GM12878 (cell line): ENCODE data around the gene HSD17B14. TPM values are rescaled to one million over a fixed set of nuclear protein-coding genes. Genes with fewer than 3 reads are reported as not detected.

Experiments used
- ATAC-seq: fragments of 200-7000 bp; cut with Tn5 transposase; 3 replicates; pipeline ENCODE4 v1.9.1; 2020; ENCODE audit warnings: mild to moderate bottlenecking, moderate library complexity
- BruUV-seq: library from RNA; stranded (reverse); fragments of 400-500 nt; replicated peaks from 2 replicates; lab custom pipeline; 2021; lab: Mats Ljungman, UMichigan
- CTCF ChIA-PET: fragments of 300-600 bp; sonication (Branson Sonifier 250); formaldehyde crosslinking; extraction: SDS; loops from one replicate; lab custom pipeline; 2021; ENCODE audit warnings: inconsistent platforms; lab: Yijun Ruan, JAX
- POLR2A ChIA-PET: fragments of 350-600 bp; formaldehyde crosslinking; extraction: SDS; loops from one replicate; lab custom pipeline; 2021; ENCODE audit warnings: inconsistent platforms; lab: Charles Lee
- RAD21 ChIA-PET: fragments of 300-600 bp; sonication (Branson Sonifier 250); formaldehyde crosslinking; loops from one replicate; lab custom pipeline; 2023; ENCODE audit warnings: antibody characterized with exemption; ENCODE audit not compliant: unreplicated experiment; lab: Charles Lee
- SMC1A ChIA-PET: fragments of 300-600 bp; sonication (Branson Sonifier 250); formaldehyde crosslinking; loops from one replicate; lab custom pipeline; 2023; ENCODE audit not compliant: unreplicated experiment, uncharacterized antibody; lab: Charles Lee
- DNase-seq: peaks from one replicate; pipeline ENCODE4 v3.0.0-alpha.2; 2011; ENCODE audit warnings: low read depth, low spot score
- FAIRE-seq: peaks from 3 replicates; lab custom pipeline; 2011; peaks lifted over from hg19 to GRCh38; lab: Jason Lieb, UNC
- H2AFZ ChIP-seq: 2 replicates; pipeline ENCODE4 v1.6.0; 2011; ENCODE audit warnings: low read depth, low read length, control low read depth; ENCODE audit not compliant: control insufficient read depth
- H3K27ac ChIP-seq: 2 replicates; pipeline ENCODE4 v1.5.1; 2011; ENCODE audit warnings: control low read depth; ENCODE audit not compliant: control insufficient read depth, insufficient read depth
- H3K27me3 ChIP-seq, 2 experiments: replicated peaks in 1 of 2; 2 replicates each; pipeline versions ENCODE4 v1.6.0 to v1.6.1; 2011; ENCODE audit warnings: low read length in 1 of 2; ENCODE audit not compliant: control insufficient read depth in 2 of 2, insufficient read depth in 2 of 2
- H3K36me3 ChIP-seq, 2 experiments: 2 replicates each; pipeline ENCODE4 v1.5.1; 2011; ENCODE audit warnings: low read length in 1 of 2; ENCODE audit not compliant: control insufficient read depth in 2 of 2, insufficient read depth in 2 of 2
- H3K4me1 ChIP-seq: 2 replicates; pipeline ENCODE4 v1.6.1; 2011; ENCODE audit warnings: mild to moderate bottlenecking, low read length, moderate library complexity, mixed read lengths; ENCODE audit not compliant: control insufficient read depth, insufficient read depth
- H3K4me2 ChIP-seq: 2 replicates; pipeline ENCODE4 v1.6.0; 2011; ENCODE audit warnings: control low read depth; ENCODE audit not compliant: control insufficient read depth, insufficient read depth
- H3K4me3 ChIP-seq: fragments of 200-600 bp; sonication (generic); 2 replicates; pipeline ENCODE4 v1.5.1; 2016
- H3K79me2 ChIP-seq: 2 replicates; pipeline ENCODE4 v1.6.0; 2011; ENCODE audit warnings: low read length; ENCODE audit not compliant: control insufficient read depth, insufficient read depth
- H3K9ac ChIP-seq: 2 replicates; pipeline ENCODE4 v1.8.0; 2011; ENCODE audit warnings: low read length, control low read depth, mixed read lengths; ENCODE audit not compliant: control insufficient read depth, insufficient read depth
- H3K9me3 ChIP-seq: replicated peaks from 3 replicates; pipeline ENCODE4 v1.5.1; 2011; ENCODE audit warnings: mild to moderate bottlenecking, low read length; ENCODE audit not compliant: control insufficient read depth, insufficient read depth
- H4K20me1 ChIP-seq: 2 replicates; pipeline ENCODE4 v1.6.0; 2011; ENCODE audit not compliant: control insufficient read depth, insufficient read depth
- ATF7 ChIP-seq: fragments of 450-650 bp; IDR thresholded peaks from 2 replicates; pipeline ENCODE4 v1.6.1; 2016; ENCODE audit warnings: low read depth, mild to moderate bottlenecking
- KDM1A ChIP-seq: fragments of 200-600 bp; sonication (generic); IDR thresholded peaks from 2 replicates; pipeline ENCODE4 v1.6.1; 2016; ENCODE audit warnings: borderline replicate concordance
- TBL1XR1 ChIP-seq: IDR thresholded peaks from 2 replicates; pipeline ENCODE4 v1.6.1; 2012; ENCODE audit warnings: low read depth, low read length, improper control_type of control experiment
- YY1 ChIP-seq: IDR thresholded peaks from 2 replicates; pipeline ENCODE4 v1.6.1; 2011; ENCODE audit warnings: low read depth, mild to moderate bottlenecking, low read length
- WGBS: methylation state at CpG from one replicate; pipeline ENCODE4 v1.1.6; 2016; ENCODE audit warnings: low lambda C conversion rate; ENCODE audit not compliant: insufficient replicate concordance, insufficient coverage; ENCODE audit errors: missing lambda C conversion rate; 5-methylcytosine and 5-hydroxymethylcytosine counted together
- in situ Hi-C: fragments of 300-500 bp; cut with MboI; formaldehyde crosslinking; loops from 9 replicates; pipeline ENCODE4 v1.14.3; 2018; ENCODE audit warnings: mixed read lengths
- intact Hi-C: fragments of 100-400 bp; cut with micrococcal nuclease; formaldehyde crosslinking; loops from one replicate; pipeline ENCODE4 v1.14.2; 2022; ENCODE audit not compliant: unreplicated experiment
- polyA plus RNA-seq, 11 experiments: library from polyadenylated mRNA; depleted of rRNA in 4 of 11; unstranded in 6 of 11; stranded (reverse) in 5 of 11; fragments of >200 nt; fragmentation: Nextera tagmentation in 4 of 11; fragmentation: Illumina TruSeq in 1 of 11; extraction: Ambion mirVana in 4 of 11; extraction: Trizol in 1 of 11; gene quantifications; 1 replicate in 1 of 11; 2 replicates in 10 of 11; pipeline versions ENCODE4 v1.2.1 to v1.2.3, GENCODE V29; 2011 to 2016; ENCODE audit warnings: inconsistent platforms in 2 of 11, missing spikeins in 2 of 11, low read depth in 1 of 11
- total RNA-seq, 4 experiments: library from RNA; depleted of rRNA in 3 of 4; stranded (reverse); fragments of >200 nt in 3 of 4; fragmentation: Illumina TruSeq in 1 of 4; extraction: Trizol in 1 of 4; gene quantifications; 2 replicates each; pipeline versions ENCODE4 v1.2.1 to v1.2.3, GENCODE V29; 2013 to 2021
- TF ChIP-seq, protein P1 (sequence below): fragments of 450-650 bp; IDR thresholded peaks from 2 replicates; pipeline ENCODE4 v1.6.1; 2017; ENCODE audit warnings: mild to moderate bottlenecking

Gene HSD17B14
- total and polyA plus RNA-seq, 10 of the 15 experiments (the other 5 are each of a cell fraction or from before 2014, with no cell fraction given) = 0.21 to 4.1 (median 0.61) TPM

DNA sequence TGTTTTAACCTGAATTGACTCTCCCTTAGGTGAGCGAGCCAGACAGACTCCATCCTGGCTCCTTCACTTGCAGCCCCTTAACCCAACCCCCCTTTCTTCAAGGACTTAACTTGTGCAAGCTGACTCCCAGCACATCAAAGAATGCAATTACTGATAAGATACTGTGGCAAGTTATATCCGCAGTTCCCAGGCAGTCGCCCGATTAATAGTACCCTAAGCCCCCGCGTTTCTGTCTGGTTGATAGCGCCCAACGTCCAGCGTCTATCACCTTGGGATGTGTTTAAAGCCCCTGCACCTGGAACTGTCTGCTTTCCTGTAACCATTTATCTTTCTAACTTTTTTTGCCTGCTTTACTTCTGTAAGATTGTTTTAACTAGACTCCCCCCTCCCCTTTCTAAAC is 6.2 kb downstream of the HSD17B14 start:
- RAD21 ChIA-PET = interaction anchor here (1.7 kb wide), 1 partner anchor 141 kb away, joined by 4 read pairs; no protein-coding TSS in a partner anchor
- intact Hi-C loops (no loop called here), in situ Hi-C loops (no loop called here)
- no peaks in the 10 kb centered on the region for H3K79me2 ChIP-seq
- SMC1A ChIA-PET = interaction anchor here (1.0 to 2.1 kb wide), 5 partner anchors 9 to 43 kb away, joined by 3 to 7 read pairs (median 4); no protein-coding TSS in a partner anchor
- H3K4me2 ChIP-seq = no peak overlapping the region
- H3K36me3 ChIP-seq = no peaks in the 10 kb centered on the region
- no peaks in the 10 kb centered on the region for H3K27me3 ChIP-seq
- BruUV-seq = no TSS peak
- POLR2A ChIA-PET = interaction anchor here (0.6 kb wide), 1 partner anchor 395 kb away, joined by 3 read pairs; no protein-coding TSS in a partner anchor
- H3K4me3 ChIP-seq = no peak overlapping the region
- no peak overlapping the region for H2AFZ ChIP-seq
- WGBS = 85% methylated on average over 9 of the region's 9 CpGs
- H3K27ac ChIP-seq = no peak overlapping the region
- H3K4me1 ChIP-seq = no peaks in the 10 kb centered on the region
- H4K20me1 ChIP-seq = no peaks in the 10 kb centered on the region
- no peaks in the 10 kb centered on the region for H3K9me3 ChIP-seq
- CTCF ChIA-PET = interaction anchor here (1.6 to 6.5 kb wide), 4 partner anchors 12 to 138 kb away, joined by 3 to 40 read pairs (median 21); no protein-coding TSS in a partner anchor
- no peak overlapping the region for H3K9ac ChIP-seq
- no peak for FAIRE-seq
- DNase-seq = no peak
- no peak for ATAC-seq
- TF ChIP-seq YY1 (no peak), ATF7 (no peak), TBL1XR1 (no peak), KDM1A (no peak)
- TF ChIP-seq, protein P1, sequence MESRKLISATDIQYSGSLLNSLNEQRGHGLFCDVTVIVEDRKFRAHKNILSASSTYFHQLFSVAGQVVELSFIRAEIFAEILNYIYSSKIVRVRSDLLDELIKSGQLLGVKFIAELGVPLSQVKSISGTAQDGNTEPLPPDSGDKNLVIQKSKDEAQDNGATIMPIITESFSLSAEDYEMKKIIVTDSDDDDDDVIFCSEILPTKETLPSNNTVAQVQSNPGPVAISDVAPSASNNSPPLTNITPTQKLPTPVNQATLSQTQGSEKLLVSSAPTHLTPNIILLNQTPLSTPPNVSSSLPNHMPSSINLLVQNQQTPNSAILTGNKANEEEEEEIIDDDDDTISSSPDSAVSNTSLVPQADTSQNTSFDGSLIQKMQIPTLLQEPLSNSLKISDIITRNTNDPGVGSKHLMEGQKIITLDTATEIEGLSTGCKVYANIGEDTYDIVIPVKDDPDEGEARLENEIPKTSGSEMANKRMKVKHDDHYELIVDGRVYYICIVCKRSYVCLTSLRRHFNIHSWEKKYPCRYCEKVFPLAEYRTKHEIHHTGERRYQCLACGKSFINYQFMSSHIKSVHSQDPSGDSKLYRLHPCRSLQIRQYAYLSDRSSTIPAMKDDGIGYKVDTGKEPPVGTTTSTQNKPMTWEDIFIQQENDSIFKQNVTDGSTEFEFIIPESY = no peak
